Heart left ventricle (tissue), 16 donors: ENCODE measurements around the gene KDM2A. TPM values are rescaled to one million over a fixed set of nuclear protein-coding genes. Genes with fewer than 3 reads are reported as not detected.

Experiments used
- ATAC-seq, 4 donors: fragments of 200-7000 bp; cut with Tn5 transposase; one replicate each; pipeline ENCODE4 v1.9.1; 2020 to 2022; ENCODE audit warnings: moderate library complexity in 4 of 4, mild to moderate bottlenecking in 3 of 4, moderate number of reproducible peaks in 1 of 4
- DNase-seq, 5 donors: peaks; one replicate each; pipeline ENCODE4 v3.0.0-alpha.2; 2020
- H3K27ac ChIP-seq, 12 donors: fragments of 200-600 bp; sonication (generic) in 4 of 12; one replicate each; pipeline versions ENCODE4 v1.5.0 to v1.8.0; 2016 to 2022; ENCODE audit warnings: mild to moderate bottlenecking in 2 of 12
- H3K27me3 ChIP-seq, 9 donors: fragments of 200-600 bp; sonication (generic) in 2 of 9; one replicate each; pipeline versions ENCODE4 v1.5.1 to v1.8.0; 2016 to 2022; ENCODE audit warnings: mild to moderate bottlenecking in 3 of 9
- H3K36me3 ChIP-seq, 9 donors: fragments of 200-600 bp; sonication (generic) in 2 of 9; one replicate each; pipeline versions ENCODE4 v1.5.0 to v1.8.0; 2018 to 2022; ENCODE audit warnings: mild to moderate bottlenecking in 2 of 9
- H3K4me1 ChIP-seq, 12 donors: fragments of 200-600 bp; sonication (generic) in 4 of 12; one replicate each; pipeline versions ENCODE4 v1.5.0 to v1.8.0; 2016 to 2022; ENCODE audit warnings: mild to moderate bottlenecking in 3 of 12
- H3K4me3 ChIP-seq, 12 donors: fragments of 200-600 bp; sonication (generic) in 4 of 12; one replicate each; pipeline versions ENCODE4 v1.5.0 to v1.8.0; 2017 to 2022; ENCODE audit warnings: mild to moderate bottlenecking in 9 of 12, moderate library complexity in 4 of 12
- H3K9me3 ChIP-seq, 12 donors: fragments of 200-600 bp; sonication (generic) in 4 of 12; one replicate each; pipeline versions ENCODE4 v1.5.0 to v1.8.0; 2016 to 2022; ENCODE audit warnings: mild to moderate bottlenecking in 1 of 12
- CTCF ChIP-seq, 12 donors: fragments of 200-600 bp; sonication (generic) in 4 of 12; IDR thresholded peaks; one replicate each; pipeline versions ENCODE4 v1.5.0 to v1.8.0; 2018 to 2022; ENCODE audit warnings: antibody characterized with exemption in 12 of 12, mild to moderate bottlenecking in 5 of 12
- POLR2A ChIP-seq, 2 donors: fragments of 450-650 bp; IDR thresholded peaks; one replicate each; pipeline ENCODE4 v1.6.1; 2017; ENCODE audit warnings: antibody characterized with exemption in 2 of 2, mild to moderate bottlenecking in 2 of 2, moderate library complexity in 2 of 2
- whole genome bisulfite sequencing, 4 donors: extraction: QIAGEN DNeasy Blood & Tissue Kit in 2 of 4; methylation state at CpG; one replicate each; pipeline versions ENCODE4 v1.1.5 to v1.1.7; 2013 to 2018; 5-methylcytosine and 5-hydroxymethylcytosine counted together
- intact Hi-C, 10 donors: fragments of 100-400 bp; cut with DNase I; formaldehyde crosslinking; loops; one replicate each; pipeline versions ENCODE4 v1.11.1 to v1.14.2; 2022
- polyA plus RNA-seq, 2 donors: library from polyadenylated mRNA; stranded (reverse); fragments of 200-250 nt; gene quantifications; one replicate each; pipeline ENCODE4 v1.2.3, GENCODE V29; 2013
- total RNA-seq, 9 donors: library from RNA; depleted of rRNA in 2 of 9; stranded (reverse); fragments of >200 nt in 2 of 9; fragmentation: NEBNext Ultra II Directional in 3 of 9; extraction: Animal tissue kit (Norgen Biotek cat#: 25700) in 3 of 9; gene quantifications; one replicate each; pipeline versions ENCODE4 v1.1.0 to v1.2.4, GENCODE V29; 2016 to 2023
- donor health status: ischemic (EF 13 %, LVEDD 7.1; RV severe dilation, severe dysfunction).
- donor health status: healthy with polysubstance abuse.
- donor health status: DM: no; HTN: yes; CAD: no.
- donor health status: DM: no; HTN: no; CAD: no.
- donor health status: ischemic (EF 25% LVEDD 6.9; RV normal size, moderate dysfunction).
- donor health status: ischemic (EF 25% LVEDD 5.7; RV mildly dilated, moderate dysfunction).
- donor health status: healthy.
- donor health status: DM: yes; HTN: yes; CAD: no.
- donor health status: ischemic (EF 35%, LVEDD 5.7; RV mildly dilated, moderate dysfunction).
- donor health status: nonischemic (EF 11% LVEDD 7.7; RV severe dilation, severe dysfunction).
- donor health status: DM: yes; HTN: yes; CAD: no.
- donor health status: PGD.
- donor health status: ischemic (EF 29% LVEDD 5.4; RV normal size, mild dysfunction).
- donor health status: nonischemic (EF 23%, LVEDD 6.1; RV moderate dilation, normal function).

KDM2A gene
- total and polyA plus RNA-seq, 11 donors: 23.4 to 66.4 (median 37.3) TPM

- intact Hi-C loops: loop anchor here in 2 of 10 donors (2.0 to 5.0 kb wide), 2 partner anchors 14 to 36 kb away; partner anchors contain the start of genes ANKRD13D (in 1 of the 2) and GRK2 (in 1 of the 2)
- WGBS, 4 donors: 0 to 1% (median 0%) methylated on average over 10 to 65 of the region's 65 CpGs
- H3K27me3 ChIP-seq: no peaks in the 10 kb centered on the region
- H3K9me3 ChIP-seq: no peaks in the 10 kb centered on the region
- H3K27ac ChIP-seq: peak within 1 kb of the TSS; percentile 20 to 89 (median 80)
- TF ChIP-seq CTCF (IDR thresholded peaks at IDR 0.05) (no peak), POLR2A (IDR thresholded peaks at IDR 0.05) (peak in 1 of 2 donors; percentile 65)
- H3K4me1 ChIP-seq: peaks cover 8 to 35% (median 24%) of the 10 kb centered on the region in 12 donors
- ATAC-seq (peak; percentile 76 to 90 (median 88)), DNase-seq (peak; percentile 81 to 89 (median 83))
- peak within 1 kb of the TSS; percentile 67 to 98 (median 92) for H3K4me3 ChIP-seq
- H3K36me3 ChIP-seq: peaks cover 0 to 54% (median 35%) of the 10 kb centered on the region in 9 donors
Measured at GRCh38 chr11:67303132-67303834, 184.2 kb downstream of the KDM2A start, which contains the start of gene SSH3. TSS of gene SSH3 (plus strand) at chr11:67303530. CDS start at chr11:67303626, 96 bp downstream.

- intact Hi-C loops: loop anchor here in 2 of 10 donors (2.0 to 5.0 kb wide), 2 partner anchors 15 to 37 kb away; partner anchors contain the start of genes ANKRD13D (in 1 of the 2) and GRK2 (in 1 of the 2)
- peak overlapping the region; percentile 67 to 98 (median 92) for H3K4me3 ChIP-seq
- WGBS, 4 donors: 0 to 6% (median 6%) methylated on average over 8 to 43 of the region's 43 CpGs
- DNase-seq (peak in 3 of 5 donors; percentile 33 to 74 (median 33)), ATAC-seq (peak in 2 of 4 donors; percentile 19 to 23)
- no peaks in the 10 kb centered on the region for H3K27me3 ChIP-seq
- H3K27ac ChIP-seq: peak overlapping the region in 11 of 12 donors; percentile 71 to 89 (median 80)
- H3K36me3 ChIP-seq: peaks cover 0 to 54% (median 35%) of the 10 kb centered on the region in 9 donors
- no peaks in the 10 kb centered on the region for H3K9me3 ChIP-seq
- TF ChIP-seq POLR2A (IDR thresholded peaks at IDR 0.05) (no peak), CTCF (IDR thresholded peaks at IDR 0.05) (no peak)
- H3K4me1 ChIP-seq: peaks cover 8 to 35% (median 24%) of the 10 kb centered on the region in 12 donors
Measured at GRCh38 chr11:67303835-67304411, 184.9 kb downstream of the KDM2A start.

- peak overlapping the region in 9 of 12 donors; percentile 67 to 98 (median 93) for H3K4me3 ChIP-seq
- peak overlapping the region in 3 of 12 donors; percentile 80 to 89 (median 83) for H3K27ac ChIP-seq
- H3K27me3 ChIP-seq: no peaks in the 10 kb centered on the region
- TF ChIP-seq CTCF (IDR thresholded peaks at IDR 0.05): no peak
- TF ChIP-seq POLR2A (IDR thresholded peaks at IDR 0.05): no peak
- WGBS, 4 donors: 79 to 89% (median 84%) methylated on average over 13 to 14 of the region's 14 CpGs
- DNase-seq: no peak
- peaks cover 8 to 35% (median 24%) of the 10 kb centered on the region in 12 donors for H3K4me1 ChIP-seq
- intact Hi-C loops: loop anchor here in 1 of 10 donors (5.0 kb wide), 1 partner anchor 37 kb away; the partner anchor contains the start of gene GRK2
- peaks cover 0 to 54% (median 32%) of the 10 kb centered on the region in 9 donors for H3K36me3 ChIP-seq
- no peaks in the 10 kb centered on the region for H3K9me3 ChIP-seq
- ATAC-seq: no peak
Measured at GRCh38 chr11:67304511-67305113, 185.5 kb downstream of the KDM2A start.
